Kidney epithelial cell (primary cell): ENCODE measurements around the gene PREPL. TPM values are rescaled to one million over a fixed set of nuclear protein-coding genes. Genes with fewer than 3 reads are reported as not detected.

Source experiments
- DNase-seq: peaks from one replicate; pipeline ENCODE4 v3.0.0-alpha.2; 2010; ENCODE audit warnings: low read depth
- H3K27me3 ChIP-seq: 2 replicates; pipeline ENCODE4 v1.6.0; 2011; ENCODE audit warnings: low read length; ENCODE audit not compliant: control insufficient read depth, insufficient read depth
- H3K36me3 ChIP-seq: 2 replicates; pipeline ENCODE4 v1.5.1; 2011; ENCODE audit warnings: low read length; ENCODE audit not compliant: control insufficient read depth, insufficient read depth
- H3K4me3 ChIP-seq: 2 replicates; pipeline ENCODE4 v1.5.1; 2011; ENCODE audit warnings: low read depth, mild to moderate bottlenecking, control low read depth, low read length
- CTCF ChIP-seq: IDR thresholded peaks from 2 replicates; pipeline ENCODE4 v1.5.1; 2011; ENCODE audit warnings: mild to moderate bottlenecking, moderate library complexity, low read length, control low read depth, inconsistent platforms; ENCODE audit not compliant: insufficient read depth, poor library complexity, severe bottlenecking
- total RNA-seq: library from RNA; depleted of rRNA; stranded (reverse); fragments of >200 nt; gene quantifications from 2 replicates; pipeline ENCODE4 v1.2.3, GENCODE V29; 2015

The PREPL gene
- total RNA-seq, 1 donor from 2014 or later = 22.7 TPM

- H3K27me3 ChIP-seq = no peaks in the 10 kb centered on the region
- no peak overlapping the region for H3K4me3 ChIP-seq
- no peak for DNase-seq
- no peaks in the 10 kb centered on the region for H3K36me3 ChIP-seq
- no peak for TF ChIP-seq CTCF
These were observed 32.5 kb downstream of the PREPL start for GRCh38 chr2:44328750-44329149.

GRCh38 chr2:44326548-44327264 lies 34.6 kb downstream of the PREPL start:
- Histone ChIP-seq H3K4me3 (no peak overlapping the region), H3K36me3 (peaks cover 3% of the 10 kb centered on the region), H3K27me3 (no peaks in the 10 kb centered on the region)
- DNase-seq = no peak
- no peak for TF ChIP-seq CTCF

GRCh38 chr2:44325897-44326296 lies 35.4 kb downstream of the PREPL start:
- peaks cover 3% of the 10 kb centered on the region for H3K36me3 ChIP-seq
- no peak overlapping the region for H3K4me3 ChIP-seq
- DNase-seq = no peak
- no peak for TF ChIP-seq CTCF
- H3K27me3 ChIP-seq = no peaks in the 10 kb centered on the region

GRCh38 chr2:44324971-44325426 lies 36.3 kb downstream of the PREPL start:
- DNase-seq = no peak

GRCh38 chr2:44321360-44321759 lies 39.9 kb downstream of the PREPL start:
- Histone ChIP-seq H3K4me3 (no peak overlapping the region), H3K27me3 (no peaks in the 10 kb centered on the region), H3K36me3 (peaks cover 3% of the 10 kb centered on the region)
- no peak for DNase-seq
- no peak for TF ChIP-seq CTCF

More at GRCh38 chr2:44324971-44325426, 36.3 kb downstream of the PREPL start:
- Histone ChIP-seq H3K27me3 (no peaks in the 10 kb centered on the region), H3K36me3 (peaks cover 3% of the 10 kb centered on the region), H3K4me3 (no peak overlapping the region)
- TF ChIP-seq CTCF = no peak

GRCh38 chr2:44320832-44321231 lies 40.5 kb downstream of the PREPL start:
- DNase-seq = no peak
- no peaks in the 10 kb centered on the region for H3K27me3 ChIP-seq
- peaks cover 3% of the 10 kb centered on the region for H3K36me3 ChIP-seq
- no peak for TF ChIP-seq CTCF
- H3K4me3 ChIP-seq = no peak overlapping the region
